K562 (cell line): ENCODE results near the gene VPS26A. TPM values are rescaled to one million over a fixed set of nuclear protein-coding genes. Genes with fewer than 3 reads are reported as not detected.
A peak's percentile ranks its signal among the peaks of the same experiment; 100 is the strongest.

Source experiments
- AFF1 ChIP-seq, 2 experiments: fragments of 450-650 bp; IDR thresholded peaks; 2 replicates each; pipeline ENCODE4 v1.6.1; 2018; ENCODE audit warnings: mild to moderate bottlenecking in 2 of 2, low read depth in 1 of 2; ENCODE audit not compliant: partially characterized antibody in 2 of 2
- CTBP1 ChIP-seq: fragments of 450-650 bp; IDR thresholded peaks from 2 replicates; pipeline ENCODE4 v1.6.1; 2016; ENCODE audit warnings: borderline replicate concordance
- EZH2 ChIP-seq: IDR thresholded peaks from 2 replicates; pipeline ENCODE4 v1.6.1; 2012; ENCODE audit warnings: low read depth, mild to moderate bottlenecking, inconsistent platforms, low read length, borderline replicate concordance
- HMG20A ChIP-seq: fragments of 450-650 bp; formaldehyde crosslinking; conservative IDR thresholded peaks from 2 replicates; pipeline ENCODE4 v1.4.0; 2020; ENCODE audit warnings: mild to moderate bottlenecking, mixed read lengths
- MTA2 ChIP-seq: fragments of 450-650 bp; IDR thresholded peaks from 2 replicates; pipeline ENCODE4 v1.6.1; 2016; ENCODE audit warnings: low read depth
- NEUROD1 ChIP-seq: fragments of 150-350 bp; IDR thresholded peaks from 2 replicates; pipeline ENCODE4 v1.6.1; 2014; ENCODE audit warnings: borderline replicate concordance, low read length, low read depth; ENCODE audit not compliant: partially characterized antibody
- RB1 ChIP-seq: fragments of 450-650 bp; IDR thresholded peaks from 2 replicates; pipeline ENCODE4 v1.6.1; 2017; ENCODE audit warnings: low read depth, mild to moderate bottlenecking
- TCF3 ChIP-seq: sonication (generic); formaldehyde crosslinking; IDR thresholded peaks from 2 replicates; pipeline ENCODE4 v1.4.0; 2020; ENCODE audit warnings: mild to moderate bottlenecking, missing genetic modification reagents
- ZNF717 ChIP-seq: fragments of 250-450 bp; sonication (Bioruptor Pico); IDR thresholded peaks from 2 replicates; pipeline ENCODE4 v1.5.0; 2021
- ZNF830 ChIP-seq: fragments of 250-450 bp; sonication (Bioruptor Pico); IDR thresholded peaks from 2 replicates; pipeline ENCODE4 v1.5.0; 2021; ENCODE audit warnings: mild to moderate bottlenecking
- polyA plus RNA-seq, 8 experiments: library from polyadenylated mRNA; depleted of rRNA in 4 of 8; stranded (reverse) in 5 of 8; unstranded in 3 of 8; fragments of >200 nt; fragmentation: Nextera tagmentation in 2 of 8; fragmentation: Illumina TruSeq in 1 of 8; extraction: Ambion mirVana in 2 of 8; extraction: Trizol in 1 of 8; gene quantifications; 2 replicates each; pipeline versions ENCODE4 v1.2.1 to v1.2.3, GENCODE V29; 2011 to 2014; ENCODE audit warnings: inconsistent platforms in 1 of 8, missing spikeins in 1 of 8
- total RNA-seq, 7 experiments: library from RNA; depleted of rRNA in 6 of 7; stranded (reverse); fragments of >200 nt in 6 of 7; fragmentation: Illumina TruSeq in 2 of 7; extraction: Trizol in 2 of 7; gene quantifications; 2 replicates each; pipeline versions ENCODE4 v1.2.1 to v1.2.3, GENCODE V29; 2011 to 2021; ENCODE audit warnings: low replicate concordance in 1 of 7
- TF ChIP-seq, protein P1 (sequence below): fragments of 200-800 bp; sonication (Bioruptor generic); IDR thresholded peaks from 2 replicates; pipeline ENCODE4 v1.6.1; 2017; ENCODE audit warnings: missing genetic modification characterization, missing compliant biosample characterization
- TF ChIP-seq, protein P2 (sequence below): sonication (generic); formaldehyde crosslinking; IDR thresholded peaks from 2 replicates; pipeline ENCODE4 v1.8.1; 2023; ENCODE audit warnings: mild to moderate bottlenecking, missing genetic modification reagents, moderate library complexity
- TF ChIP-seq, protein P3 (sequence below): sonication (generic); formaldehyde crosslinking; IDR thresholded peaks from 2 replicates; pipeline ENCODE4 v1.8.0; 2023; ENCODE audit warnings: mild to moderate bottlenecking, missing genetic modification reagents
- TF ChIP-seq, protein P4 (sequence below): fragments of 250-450 bp; sonication (Bioruptor Pico); IDR thresholded peaks from 2 replicates; pipeline ENCODE4 v1.8.0; 2021; ENCODE audit warnings: borderline replicate concordance, mild to moderate bottlenecking, moderate library complexity; ENCODE audit not compliant: poor library complexity, severe bottlenecking
- TF ChIP-seq, protein P5 (sequence below), 2 experiments: IDR thresholded peaks in 1 of 2; conservative IDR thresholded peaks in 1 of 2; 2 replicates each; pipeline ENCODE4 v1.6.1; 2016; ENCODE audit warnings: low read depth in 2 of 2, mild to moderate bottlenecking in 1 of 2, missing compliant biosample characterization in 1 of 2, missing genetic modification characterization in 1 of 2, moderate library complexity in 1 of 2

The VPS26A gene
- total and polyA plus RNA-seq, 9 of the 15 experiments (the other 6 are each of a cell fraction or from before 2014, with no cell fraction given), result 47.1 to 137 (median 69.3) TPM

DNA sequence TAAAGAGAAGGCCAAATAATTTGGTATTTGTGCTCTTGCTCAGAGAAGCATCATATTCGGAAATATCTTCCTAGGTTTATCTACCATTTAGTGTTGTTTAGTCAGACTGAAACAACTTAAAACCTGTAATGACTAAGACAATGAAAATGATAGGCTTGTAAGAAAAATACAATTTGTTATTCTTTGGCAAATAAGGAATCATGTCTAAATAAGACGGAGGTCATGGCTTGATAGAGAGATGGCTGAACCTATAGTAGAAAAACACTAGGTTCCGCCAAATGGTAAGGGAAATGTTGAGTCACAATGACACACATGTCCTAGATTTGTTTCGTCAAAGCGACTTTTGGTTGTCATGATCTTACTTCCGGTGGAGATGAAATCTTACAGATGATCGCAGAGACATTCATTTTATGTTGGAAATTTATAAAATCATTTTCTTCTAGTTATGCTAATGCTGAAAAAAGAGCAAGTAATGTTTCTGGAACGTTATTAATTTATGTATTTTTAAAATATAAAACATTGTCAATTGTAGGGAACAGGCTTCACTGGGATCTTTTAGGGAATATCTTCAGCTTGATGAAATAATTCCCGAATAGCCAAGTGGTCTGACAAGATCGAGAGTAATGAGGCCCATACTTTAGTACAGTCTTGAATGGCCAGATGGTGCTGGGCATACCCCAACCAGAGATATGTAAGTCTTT, 35.0 kb upstream of the VPS26A start (continued):
- TF ChIP-seq ZNF830 (CRISPR knock-in tag), result no peak
- TF ChIP-seq, protein P1, sequence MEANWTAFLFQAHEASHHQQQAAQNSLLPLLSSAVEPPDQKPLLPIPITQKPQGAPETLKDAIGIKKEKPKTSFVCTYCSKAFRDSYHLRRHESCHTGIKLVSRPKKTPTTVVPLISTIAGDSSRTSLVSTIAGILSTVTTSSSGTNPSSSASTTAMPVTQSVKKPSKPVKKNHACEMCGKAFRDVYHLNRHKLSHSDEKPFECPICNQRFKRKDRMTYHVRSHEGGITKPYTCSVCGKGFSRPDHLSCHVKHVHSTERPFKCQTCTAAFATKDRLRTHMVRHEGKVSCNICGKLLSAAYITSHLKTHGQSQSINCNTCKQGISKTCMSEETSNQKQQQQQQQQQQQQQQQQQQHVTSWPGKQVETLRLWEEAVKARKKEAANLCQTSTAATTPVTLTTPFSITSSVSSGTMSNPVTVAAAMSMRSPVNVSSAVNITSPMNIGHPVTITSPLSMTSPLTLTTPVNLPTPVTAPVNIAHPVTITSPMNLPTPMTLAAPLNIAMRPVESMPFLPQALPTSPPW (CRISPR knock-in tag), result no peak
- TF ChIP-seq CTBP1, result peak; percentile 45; the same call in 1 of the 2 replicates
- TF ChIP-seq NEUROD1, result no peak
- peak; percentile 35 to 72 for TF ChIP-seq AFF1 (IDR thresholded peaks at IDR 0.05; ENCODE audit: low read depth in 1 of 2, partially characterized antibody in 2 of 2)
- TF ChIP-seq, protein P2, sequence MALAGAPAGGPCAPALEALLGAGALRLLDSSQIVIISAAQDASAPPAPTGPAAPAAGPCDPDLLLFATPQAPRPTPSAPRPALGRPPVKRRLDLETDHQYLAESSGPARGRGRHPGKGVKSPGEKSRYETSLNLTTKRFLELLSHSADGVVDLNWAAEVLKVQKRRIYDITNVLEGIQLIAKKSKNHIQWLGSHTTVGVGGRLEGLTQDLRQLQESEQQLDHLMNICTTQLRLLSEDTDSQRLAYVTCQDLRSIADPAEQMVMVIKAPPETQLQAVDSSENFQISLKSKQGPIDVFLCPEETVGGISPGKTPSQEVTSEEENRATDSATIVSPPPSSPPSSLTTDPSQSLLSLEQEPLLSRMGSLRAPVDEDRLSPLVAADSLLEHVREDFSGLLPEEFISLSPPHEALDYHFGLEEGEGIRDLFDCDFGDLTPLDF (CRISPR knock-in tag), result no peak
- TF ChIP-seq HMG20A (CRISPR knock-in tag), result no peak
- TF ChIP-seq TCF3 (CRISPR knock-in tag), result no peak
- no peak for TF ChIP-seq RB1
- TF ChIP-seq, protein P3, sequence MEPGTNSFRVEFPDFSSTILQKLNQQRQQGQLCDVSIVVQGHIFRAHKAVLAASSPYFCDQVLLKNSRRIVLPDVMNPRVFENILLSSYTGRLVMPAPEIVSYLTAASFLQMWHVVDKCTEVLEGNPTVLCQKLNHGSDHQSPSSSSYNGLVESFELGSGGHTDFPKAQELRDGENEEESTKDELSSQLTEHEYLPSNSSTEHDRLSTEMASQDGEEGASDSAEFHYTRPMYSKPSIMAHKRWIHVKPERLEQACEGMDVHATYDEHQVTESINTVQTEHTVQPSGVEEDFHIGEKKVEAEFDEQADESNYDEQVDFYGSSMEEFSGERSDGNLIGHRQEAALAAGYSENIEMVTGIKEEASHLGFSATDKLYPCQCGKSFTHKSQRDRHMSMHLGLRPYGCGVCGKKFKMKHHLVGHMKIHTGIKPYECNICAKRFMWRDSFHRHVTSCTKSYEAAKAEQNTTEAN (CRISPR knock-in tag), result no peak
- no peak for TF ChIP-seq ZNF717 (CRISPR knock-in tag)
- no peak; the same call in 1 of the 2 replicates for TF ChIP-seq MTA2
- TF ChIP-seq, protein P4, sequence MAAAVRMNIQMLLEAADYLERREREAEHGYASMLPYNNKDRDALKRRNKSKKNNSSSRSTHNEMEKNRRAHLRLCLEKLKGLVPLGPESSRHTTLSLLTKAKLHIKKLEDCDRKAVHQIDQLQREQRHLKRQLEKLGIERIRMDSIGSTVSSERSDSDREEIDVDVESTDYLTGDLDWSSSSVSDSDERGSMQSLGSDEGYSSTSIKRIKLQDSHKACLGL (CRISPR knock-in tag), result no peak
- TF ChIP-seq, protein P5, sequence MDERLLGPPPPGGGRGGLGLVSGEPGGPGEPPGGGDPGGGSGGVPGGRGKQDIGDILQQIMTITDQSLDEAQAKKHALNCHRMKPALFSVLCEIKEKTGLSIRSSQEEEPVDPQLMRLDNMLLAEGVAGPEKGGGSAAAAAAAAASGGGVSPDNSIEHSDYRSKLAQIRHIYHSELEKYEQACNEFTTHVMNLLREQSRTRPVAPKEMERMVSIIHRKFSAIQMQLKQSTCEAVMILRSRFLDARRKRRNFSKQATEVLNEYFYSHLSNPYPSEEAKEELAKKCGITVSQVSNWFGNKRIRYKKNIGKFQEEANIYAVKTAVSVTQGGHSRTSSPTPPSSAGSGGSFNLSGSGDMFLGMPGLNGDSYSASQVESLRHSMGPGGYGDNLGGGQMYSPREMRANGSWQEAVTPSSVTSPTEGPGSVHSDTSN (CRISPR knock-in tag; IDR thresholded peaks at IDR 0.05; ENCODE audit: low read depth), result no peak
- TF ChIP-seq, protein P5 (tag; conservative IDR thresholded peaks at IDR 0.05; ENCODE audit: low read depth), result 0 out of 2 replicates have a peak, but pooled peaks have one; percentile 21
- no peak for TF ChIP-seq EZH2
